Left lung (tissue), 10 donors: ENCODE data around the gene OR5L1. TPM values are rescaled to one million over a fixed set of nuclear protein-coding genes. Genes with fewer than 3 reads are reported as not detected.

ENCODE experiments used
- ATAC-seq: fragments of 200-7000 bp; cut with Tn5 transposase; one replicate; pipeline ENCODE4 v1.9.1; 2020; ENCODE audit warnings: moderate library complexity
- DNase-seq, 4 donors: peaks; one replicate each; pipeline ENCODE4 v3.0.0-alpha.2; 2013 to 2020
- H3K27ac ChIP-seq, 2 donors: fragments of 200-600 bp; sonication (generic) in 1 of 2; one replicate each; pipeline versions ENCODE4 v1.5.0 to v1.8.0; 2020 to 2021
- H3K27me3 ChIP-seq, 2 donors: fragments of 200-600 bp; sonication (generic) in 1 of 2; one replicate each; pipeline versions ENCODE4 v1.5.0 to v1.8.0; 2020 to 2021
- H3K36me3 ChIP-seq, 2 donors: fragments of 200-600 bp; sonication (generic) in 1 of 2; one replicate each; pipeline versions ENCODE4 v1.5.0 to v1.8.0; 2020 to 2021
- H3K4me1 ChIP-seq, 2 donors: fragments of 200-600 bp; one replicate each; pipeline ENCODE4 v1.8.0; 2021
- H3K4me3 ChIP-seq, 2 donors: fragments of 200-600 bp; sonication (generic) in 1 of 2; one replicate each; pipeline versions ENCODE4 v1.5.0 to v1.8.0; 2020 to 2021; ENCODE audit warnings: mild to moderate bottlenecking in 1 of 2
- H3K9me3 ChIP-seq, 2 donors: fragments of 200-600 bp; sonication (generic) in 1 of 2; one replicate each; pipeline versions ENCODE4 v1.5.0 to v1.8.0; 2020 to 2021
- intact Hi-C, 2 donors: fragments of 100-400 bp; cut with DNase I; formaldehyde crosslinking; loops; one replicate each; pipeline versions ENCODE4 v1.11.2 to v1.14.2; 2022
- polyA plus RNA-seq, 6 donors: library from polyadenylated mRNA; unstranded; fragments of 120-200 nt; gene quantifications; one replicate each; pipeline ENCODE4 v1.2.1, GENCODE V29; 2013; ENCODE audit not compliant: insufficient read length in 6 of 6
- total RNA-seq, 2 donors: library from RNA; stranded (reverse); fragmentation: NEBNext Ultra II Directional; extraction: Animal tissue kit (Norgen Biotek cat#: 25700); gene quantifications; one replicate each; pipeline ENCODE4 v1.2.1, GENCODE V29; 2021
- TF ChIP-seq, protein P1 (sequence below), 2 donors: fragments of 200-600 bp; sonication (generic) in 1 of 2; IDR thresholded peaks; one replicate each; pipeline versions ENCODE4 v1.5.0 to v1.8.0; 2021; ENCODE audit warnings: antibody characterized with exemption in 2 of 2
- donor health status: DM: no; HTN: yes; CAD: no.
- donor health status: DM: no; HTN: no; CAD: no.

OR5L1 gene
- total and polyA plus RNA-seq, 8 donors, result not detected

DNA sequence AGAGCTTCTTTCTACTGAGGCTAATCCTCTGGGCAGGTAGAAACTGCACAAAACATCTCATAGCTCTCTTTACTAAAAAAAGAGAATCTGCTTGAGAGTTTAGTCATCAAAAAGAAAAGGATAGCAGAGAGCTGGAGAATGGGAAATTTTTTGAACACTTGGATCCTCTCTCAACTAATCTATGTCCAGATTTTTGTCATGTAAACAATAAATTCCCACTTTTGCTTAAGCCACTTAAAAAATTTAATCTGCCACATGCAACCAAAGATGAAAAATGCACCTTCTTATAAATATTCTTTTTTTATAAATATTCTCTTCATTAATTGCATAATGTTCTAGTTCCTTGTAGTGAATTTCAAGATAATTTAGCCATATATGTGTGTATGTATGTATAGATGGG, 37.9 kb downstream of the OR5L1 start:
- H3K4me1 ChIP-seq, result no peaks in the 10 kb centered on the region
- no peaks in the 10 kb centered on the region for H3K36me3 ChIP-seq
- no peaks in the 10 kb centered on the region for H3K27me3 ChIP-seq
- H3K9me3 ChIP-seq, result peaks cover 0 to 3% of the 10 kb centered on the region in 2 donors
- TF ChIP-seq, protein P1, sequence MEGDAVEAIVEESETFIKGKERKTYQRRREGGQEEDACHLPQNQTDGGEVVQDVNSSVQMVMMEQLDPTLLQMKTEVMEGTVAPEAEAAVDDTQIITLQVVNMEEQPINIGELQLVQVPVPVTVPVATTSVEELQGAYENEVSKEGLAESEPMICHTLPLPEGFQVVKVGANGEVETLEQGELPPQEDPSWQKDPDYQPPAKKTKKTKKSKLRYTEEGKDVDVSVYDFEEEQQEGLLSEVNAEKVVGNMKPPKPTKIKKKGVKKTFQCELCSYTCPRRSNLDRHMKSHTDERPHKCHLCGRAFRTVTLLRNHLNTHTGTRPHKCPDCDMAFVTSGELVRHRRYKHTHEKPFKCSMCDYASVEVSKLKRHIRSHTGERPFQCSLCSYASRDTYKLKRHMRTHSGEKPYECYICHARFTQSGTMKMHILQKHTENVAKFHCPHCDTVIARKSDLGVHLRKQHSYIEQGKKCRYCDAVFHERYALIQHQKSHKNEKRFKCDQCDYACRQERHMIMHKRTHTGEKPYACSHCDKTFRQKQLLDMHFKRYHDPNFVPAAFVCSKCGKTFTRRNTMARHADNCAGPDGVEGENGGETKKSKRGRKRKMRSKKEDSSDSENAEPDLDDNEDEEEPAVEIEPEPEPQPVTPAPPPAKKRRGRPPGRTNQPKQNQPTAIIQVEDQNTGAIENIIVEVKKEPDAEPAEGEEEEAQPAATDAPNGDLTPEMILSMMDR (IDR thresholded peaks at IDR 0.05), result no peak
- ATAC-seq, result no peak
- intact Hi-C loops, result no loop called here
- DNase-seq, result no peak
- H3K27ac ChIP-seq, result no peak overlapping the region
- no peak overlapping the region for H3K4me3 ChIP-seq

DNA sequence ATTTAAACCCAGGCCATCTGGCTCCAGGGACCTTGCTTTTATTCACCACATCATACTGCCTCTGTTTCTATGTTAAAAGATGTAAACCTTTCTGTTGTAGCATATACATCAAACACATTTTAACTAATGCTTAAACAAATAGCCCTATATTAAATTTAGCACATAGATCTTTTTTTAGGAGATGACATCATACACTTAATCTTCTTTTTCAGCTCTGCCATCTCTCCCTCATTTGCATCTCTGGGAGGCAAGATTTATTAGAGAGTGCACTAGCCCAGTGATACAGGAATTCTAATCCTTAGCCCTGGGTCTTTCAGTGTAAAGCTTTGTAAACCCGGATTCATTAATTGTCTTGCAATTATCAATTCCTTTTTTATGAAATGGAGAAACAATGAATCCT, 41.0 kb downstream of the OR5L1 start:
- no peaks in the 10 kb centered on the region for H3K9me3 ChIP-seq
- no peak overlapping the region for H3K27ac ChIP-seq
- no peaks in the 10 kb centered on the region for H3K4me1 ChIP-seq
- no peaks in the 10 kb centered on the region for H3K27me3 ChIP-seq
- DNase-seq (no peak), ATAC-seq (no peak)
- no peaks in the 10 kb centered on the region for H3K36me3 ChIP-seq
- H3K4me3 ChIP-seq, result no peak overlapping the region
- intact Hi-C loops, result no loop called here
- TF ChIP-seq, protein P1 (IDR thresholded peaks at IDR 0.05), result no peak

DNA sequence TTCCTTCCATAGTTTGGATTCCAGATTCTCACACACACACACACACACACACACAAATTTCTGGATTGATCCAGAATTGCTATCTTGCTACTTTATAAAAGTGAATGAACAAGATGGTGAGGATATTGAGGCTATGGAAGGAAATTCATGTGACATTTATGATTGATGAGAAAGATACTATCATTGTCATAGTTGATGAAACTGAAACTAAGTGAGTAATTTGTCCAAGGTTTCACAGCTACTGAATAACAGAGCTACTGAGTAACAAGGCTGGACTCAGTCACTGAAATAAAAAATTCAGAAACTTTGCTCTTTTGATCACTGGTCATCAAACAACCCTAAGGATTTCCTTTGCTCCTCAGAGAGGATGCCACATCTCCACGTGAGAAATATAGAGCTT, 43.5 kb downstream of the OR5L1 start:
- DNase-seq (no peak), ATAC-seq (no peak)
- TF ChIP-seq, protein P1 (IDR thresholded peaks at IDR 0.05), result no peak
- Histone ChIP-seq H3K27me3 (no peaks in the 10 kb centered on the region), H3K27ac (no peak overlapping the region), H3K4me3 (no peak overlapping the region), H3K36me3 (no peaks in the 10 kb centered on the region), H3K9me3 (no peaks in the 10 kb centered on the region), H3K4me1 (no peaks in the 10 kb centered on the region)
- intact Hi-C loops, result no loop called here

Other genes starting within 250 kb of the OR5L1 start
- gene OR4C16, start 239.2 kb upstream of the OR5L1 start, total RNA-seq, result not detected
- gene OR4C16, start 239.2 kb upstream of the OR5L1 start, polyA plus RNA-seq, result not detected
- not detected for gene OR4C11, start 203.7 kb upstream of the OR5L1 start, total RNA-seq
- gene OR4C11, start 203.7 kb upstream of the OR5L1 start, polyA plus RNA-seq, result not detected
- not detected for gene OR4P4, start 176.3 kb upstream of the OR5L1 start, total RNA-seq
- under 1 TPM in 3 of 6 donors, not detected in 3; 0.07 to 0.13 (median 0.11) TPM for gene OR4P4, start 176.3 kb upstream of the OR5L1 start, polyA plus RNA-seq
- gene OR4S2, start 163.0 kb upstream of the OR5L1 start, total RNA-seq, result not detected
- gene OR4S2, start 163.0 kb upstream of the OR5L1 start, polyA plus RNA-seq, result not detected
- gene OR4C6, start 149.2 kb upstream of the OR5L1 start, total RNA-seq, result not detected
- not detected for gene OR4C6, start 149.2 kb upstream of the OR5L1 start, polyA plus RNA-seq
- not detected for gene OR5D13, start 37.9 kb upstream of the OR5L1 start, total RNA-seq
- not detected for gene OR5D13, start 37.9 kb upstream of the OR5L1 start, polyA plus RNA-seq
- gene OR5D14, start 15.8 kb upstream of the OR5L1 start, total RNA-seq, result not detected
- gene OR5D14, start 15.8 kb upstream of the OR5L1 start, polyA plus RNA-seq, result not detected
- not detected for gene OR5D18, start 8.3 kb downstream of the OR5L1 start, total RNA-seq
- not detected for gene OR5D18, start 8.3 kb downstream of the OR5L1 start, polyA plus RNA-seq
- not detected for gene OR5L2, start 15.9 kb downstream of the OR5L1 start, total RNA-seq
- gene OR5L2, start 15.9 kb downstream of the OR5L1 start, polyA plus RNA-seq, result not detected
- not detected for gene OR5D16, start 27.4 kb downstream of the OR5L1 start, total RNA-seq
- not detected for gene OR5D16, start 27.4 kb downstream of the OR5L1 start, polyA plus RNA-seq
- gene TRIM51, start 71.9 kb downstream of the OR5L1 start, total RNA-seq, result not detected
- gene TRIM51, start 71.9 kb downstream of the OR5L1 start, polyA plus RNA-seq, result not detected
- gene OR5W2, start 103.2 kb downstream of the OR5L1 start, total RNA-seq, result not detected
- gene OR5W2, start 103.2 kb downstream of the OR5L1 start, polyA plus RNA-seq, result not detected
- gene OR5I1, start 125.0 kb downstream of the OR5L1 start, total RNA-seq, result not detected
- not detected for gene OR5I1, start 125.0 kb downstream of the OR5L1 start, polyA plus RNA-seq
- gene OR10AG1, start 158.6 kb downstream of the OR5L1 start, total RNA-seq, result not detected
- not detected for gene OR10AG1, start 158.6 kb downstream of the OR5L1 start, polyA plus RNA-seq
- not detected for gene OR5F1, start 183.3 kb downstream of the OR5L1 start, total RNA-seq
- not detected for gene OR5F1, start 183.3 kb downstream of the OR5L1 start, polyA plus RNA-seq
- not detected for gene OR5AS1, start 216.3 kb downstream of the OR5L1 start, total RNA-seq
- gene OR5AS1, start 216.3 kb downstream of the OR5L1 start, polyA plus RNA-seq, result under 1 TPM; 0.04 to 0.14 (median 0.07) TPM